ENCODE results near the gene SLC17A9. TPM values are rescaled to one million over a fixed set of nuclear protein-coding genes. Genes with fewer than 3 reads are reported as not detected.

SLC17A9 gene
- total RNA-seq, 1 experiment from 2014 or later, result 0.28 TPM

DNA sequence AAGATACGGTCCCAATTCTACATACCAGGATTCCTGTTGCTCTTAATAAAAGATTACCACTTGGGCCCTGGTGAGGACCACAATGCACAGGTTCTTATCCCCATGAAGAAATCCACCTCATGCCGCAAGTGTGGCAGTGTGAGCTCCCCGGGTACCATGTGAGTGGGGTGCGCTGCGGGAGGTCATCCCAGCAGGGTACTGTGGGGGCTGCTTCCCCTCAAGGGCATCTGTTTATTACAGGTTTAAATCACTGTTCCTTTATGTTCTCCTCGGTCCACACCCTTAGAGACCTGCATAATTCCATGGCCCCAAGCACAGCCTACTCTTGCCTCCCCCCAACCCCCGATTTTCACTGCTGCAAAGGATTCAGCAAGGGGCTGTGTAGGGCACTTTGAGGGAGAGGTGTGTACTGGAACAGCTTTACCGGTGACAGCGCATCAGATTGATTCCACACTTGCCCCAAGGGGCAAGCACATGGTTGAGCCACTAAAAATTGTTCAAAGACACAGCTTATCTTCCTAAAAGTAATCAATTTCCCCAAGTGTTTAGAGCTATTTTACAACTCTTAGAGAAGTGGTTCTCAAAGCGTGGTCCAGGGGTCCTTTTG lies 32.4 kb upstream of the SLC17A9 start:
- TF ChIP-seq POLR2AphosphoS5 (IDR thresholded peaks at IDR 0.05; ENCODE audit: low read depth, low read length) (no peak), CTCF (IDR thresholded peaks at IDR 0.05) (no peak), SIN3A (IDR thresholded peaks at IDR 0.05; ENCODE audit: borderline replicate concordance, insufficient read depth, low read depth, low read length) (no peak), TCF7L2 (IDR thresholded peaks at IDR 0.05; ENCODE audit: low read depth, low read length) (no peak)
- TF ChIP-seq, protein P1, sequence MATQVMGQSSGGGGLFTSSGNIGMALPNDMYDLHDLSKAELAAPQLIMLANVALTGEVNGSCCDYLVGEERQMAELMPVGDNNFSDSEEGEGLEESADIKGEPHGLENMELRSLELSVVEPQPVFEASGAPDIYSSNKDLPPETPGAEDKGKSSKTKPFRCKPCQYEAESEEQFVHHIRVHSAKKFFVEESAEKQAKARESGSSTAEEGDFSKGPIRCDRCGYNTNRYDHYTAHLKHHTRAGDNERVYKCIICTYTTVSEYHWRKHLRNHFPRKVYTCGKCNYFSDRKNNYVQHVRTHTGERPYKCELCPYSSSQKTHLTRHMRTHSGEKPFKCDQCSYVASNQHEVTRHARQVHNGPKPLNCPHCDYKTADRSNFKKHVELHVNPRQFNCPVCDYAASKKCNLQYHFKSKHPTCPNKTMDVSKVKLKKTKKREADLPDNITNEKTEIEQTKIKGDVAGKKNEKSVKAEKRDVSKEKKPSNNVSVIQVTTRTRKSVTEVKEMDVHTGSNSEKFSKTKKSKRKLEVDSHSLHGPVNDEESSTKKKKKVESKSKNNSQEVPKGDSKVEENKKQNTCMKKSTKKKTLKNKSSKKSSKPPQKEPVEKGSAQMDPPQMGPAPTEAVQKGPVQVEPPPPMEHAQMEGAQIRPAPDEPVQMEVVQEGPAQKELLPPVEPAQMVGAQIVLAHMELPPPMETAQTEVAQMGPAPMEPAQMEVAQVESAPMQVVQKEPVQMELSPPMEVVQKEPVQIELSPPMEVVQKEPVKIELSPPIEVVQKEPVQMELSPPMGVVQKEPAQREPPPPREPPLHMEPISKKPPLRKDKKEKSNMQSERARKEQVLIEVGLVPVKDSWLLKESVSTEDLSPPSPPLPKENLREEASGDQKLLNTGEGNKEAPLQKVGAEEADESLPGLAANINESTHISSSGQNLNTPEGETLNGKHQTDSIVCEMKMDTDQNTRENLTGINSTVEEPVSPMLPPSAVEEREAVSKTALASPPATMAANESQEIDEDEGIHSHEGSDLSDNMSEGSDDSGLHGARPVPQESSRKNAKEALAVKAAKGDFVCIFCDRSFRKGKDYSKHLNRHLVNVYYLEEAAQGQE (IDR thresholded peaks at IDR 0.05; ENCODE audit: insufficient read depth in 1 of 2, low read depth in 2 of 2, low read length in 1 of 2), result no peak
- no TSS peak for BruUV-seq (replicated peaks)
- H3K27ac ChIP-seq (ENCODE audit: low read length), result peak overlapping the region; percentile 37; the same call in 1 of the 2 replicates
- no peak overlapping the region for H3K4me3 ChIP-seq (ENCODE audit: low read depth in 2 of 2, low read length in 2 of 2)
- POLR2A ChIA-PET, result interaction anchor here (0.6 kb wide), 1 partner anchor 15 kb away, joined by 4 read pairs; no protein-coding TSS in a partner anchor
- H3K27me3 ChIP-seq (ENCODE audit: control insufficient read depth, insufficient read depth, low read length), result no peaks in the 10 kb centered on the region
- in situ Hi-C loops (cut with HindIII; ENCODE audit: low pct_unique_long_range_greater_than_20kb, low sequenced_read_pairs) (no loop called here), intact Hi-C loops (cut with micrococcal nuclease; ENCODE audit: unreplicated experiment) (no loop called here)
- H3K36me3 ChIP-seq (ENCODE audit: control insufficient read depth, insufficient read depth, low read length), result no peaks in the 10 kb centered on the region; the same call in 1 of the 2 replicates
- DNase-seq (ENCODE audit: low read depth, low spot score), result no peak
- CTCF ChIA-PET, result no interaction called here
- H3K4me1 ChIP-seq (ENCODE audit: control insufficient read depth, insufficient read depth, low read length), result peaks cover 85% of the 10 kb centered on the region
- no peaks in the 10 kb centered on the region for H3K9me3 ChIP-seq (ENCODE audit: control insufficient read depth, insufficient read depth, low read depth, low read length)
- ATAC-seq, result no peak

DNA sequence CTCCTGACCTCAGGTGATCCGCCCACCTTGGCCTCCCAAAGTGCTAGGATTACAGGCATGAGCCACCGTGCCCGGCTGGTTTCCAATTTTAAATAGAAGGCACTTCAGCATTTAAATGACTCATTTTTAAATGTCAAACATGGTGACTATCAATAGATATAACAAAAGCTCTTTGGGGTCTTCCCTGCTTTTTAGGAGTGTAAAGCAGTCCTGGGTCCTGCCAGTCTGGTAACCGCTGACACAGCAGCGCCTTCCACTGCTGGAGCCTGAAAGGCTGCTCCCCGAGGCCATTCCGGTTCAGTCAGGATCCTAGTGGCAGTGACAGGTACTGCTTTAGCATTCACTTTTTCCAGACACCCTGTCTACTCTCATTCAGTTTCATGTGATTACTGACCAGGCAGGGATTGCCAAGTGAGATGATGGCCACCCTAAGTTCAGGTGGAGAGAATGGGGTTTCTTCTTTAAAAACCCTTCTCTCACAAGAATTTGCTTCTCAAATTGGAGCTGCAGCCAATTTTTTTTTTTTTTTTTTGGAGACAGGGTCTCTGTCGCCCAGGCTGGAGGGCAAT lies 31.3 kb upstream of the SLC17A9 start:
- ChIA-PET CTCF (interaction anchor here (0.6 kb wide), 1 partner anchor 50 kb away, joined by 3 read pairs; no protein-coding TSS in a partner anchor), POLR2A (no interaction called here)
- DNase-seq (ENCODE audit: low read depth, low spot score) (no peak), ATAC-seq (peak; percentile 71)
- H3K9me3 ChIP-seq (ENCODE audit: control insufficient read depth, insufficient read depth, low read depth, low read length), result no peaks in the 10 kb centered on the region
- TF ChIP-seq CTCF (IDR thresholded peaks at IDR 0.05) (peak; percentile 77), TCF7L2 (IDR thresholded peaks at IDR 0.05; ENCODE audit: low read depth, low read length) (no peak), SIN3A (IDR thresholded peaks at IDR 0.05; ENCODE audit: borderline replicate concordance, insufficient read depth, low read depth, low read length) (no peak)
- no peaks in the 10 kb centered on the region for H3K27me3 ChIP-seq (ENCODE audit: control insufficient read depth, insufficient read depth, low read length)
- peaks cover 77% of the 10 kb centered on the region for H3K4me1 ChIP-seq (ENCODE audit: control insufficient read depth, insufficient read depth, low read length)
- no peaks in the 10 kb centered on the region; the same call in 1 of the 2 replicates for H3K36me3 ChIP-seq (ENCODE audit: control insufficient read depth, insufficient read depth, low read length)
- intact Hi-C loops (cut with micrococcal nuclease; ENCODE audit: unreplicated experiment), result no loop called here
- BruUV-seq (replicated peaks), result no TSS peak
- H3K27ac ChIP-seq (ENCODE audit: low read length), result peak overlapping the region; percentile 21; the same call in 1 of the 2 replicates
- no peak overlapping the region for H3K4me3 ChIP-seq (ENCODE audit: low read depth in 2 of 2, low read length in 2 of 2)
- in situ Hi-C loops (cut with HindIII; ENCODE audit: low pct_unique_long_range_greater_than_20kb, low sequenced_read_pairs), result no loop called here

All from Panc1 (cell line).